HepG2 (cell line): ENCODE data around the gene PRKCD. TPM values are rescaled to one million over a fixed set of nuclear protein-coding genes. Genes with fewer than 3 reads are reported as not detected.

Experiments used
- AGO2 ChIP-seq: fragments of 200-400 bp; formaldehyde crosslinking; optimal IDR thresholded peaks from 2 replicates; pipeline ENCODE3; 2017; ENCODE audit warnings: mild to moderate bottlenecking, low read depth, low read length, moderate library complexity
- ATM ChIP-seq: fragments of 450-650 bp; IDR thresholded peaks from 2 replicates; pipeline ENCODE4 v1.7.1; 2017; ENCODE audit warnings: mild to moderate bottlenecking, borderline replicate concordance
- BATF2 ChIP-seq: sonication (generic); formaldehyde crosslinking; IDR thresholded peaks from 2 replicates; pipeline ENCODE4 v1.8.0; 2022; ENCODE audit warnings: mild to moderate bottlenecking, missing genetic modification reagents, moderate library complexity
- CBX5 ChIP-seq: sonication (generic); formaldehyde crosslinking; IDR thresholded peaks from 2 replicates; pipeline ENCODE4 v1.4.0; 2020; ENCODE audit warnings: missing genetic modification reagents, borderline replicate concordance
- CEBPG ChIP-seq: IDR thresholded peaks from 2 replicates; pipeline ENCODE4 v1.6.1; 2016
- GABPB1 ChIP-seq: IDR thresholded peaks from 2 replicates; pipeline ENCODE4 v1.6.1; 2016; ENCODE audit warnings: mild to moderate bottlenecking, missing genetic modification reagents, moderate library complexity, missing compliant biosample characterization
- HCFC1 ChIP-seq: fragments of 150-350 bp; IDR thresholded peaks from 2 replicates; pipeline ENCODE4 v1.6.1; 2014; ENCODE audit warnings: low read depth, low read length
- ISL2 ChIP-seq: sonication (generic); formaldehyde crosslinking; IDR thresholded peaks from 2 replicates; pipeline ENCODE4 v1.5.0; 2020; ENCODE audit warnings: missing genetic modification reagents
- MATR3 ChIP-seq: sonication (generic); formaldehyde crosslinking; IDR thresholded peaks from 2 replicates; pipeline ENCODE4 v1.4.0; 2020; ENCODE audit warnings: missing genetic modification reagents
- RXRB ChIP-seq: IDR thresholded peaks from 2 replicates; pipeline ENCODE4 v1.6.1; 2016; ENCODE audit warnings: borderline replicate concordance, missing genetic modification reagents, missing compliant biosample characterization
- STAG1 ChIP-seq: sonication (generic); formaldehyde crosslinking; IDR thresholded peaks from 2 replicates; pipeline ENCODE4 v1.4.0; 2020; ENCODE audit warnings: missing genetic modification reagents
- ZBTB1 ChIP-seq: sonication (generic); formaldehyde crosslinking; IDR thresholded peaks from 2 replicates; pipeline ENCODE4 v1.4.0; 2020; ENCODE audit warnings: missing genetic modification reagents, borderline replicate concordance
- ZMYM4 ChIP-seq: sonication (generic); formaldehyde crosslinking; IDR thresholded peaks from 2 replicates; pipeline ENCODE4 v1.8.1; 2023; ENCODE audit warnings: mild to moderate bottlenecking, missing genetic modification reagents
- ZNF142 ChIP-seq: sonication (generic); formaldehyde crosslinking; IDR thresholded peaks from 2 replicates; pipeline ENCODE4 v1.4.0; 2020; ENCODE audit warnings: missing genetic modification reagents
- ZNF354B ChIP-seq: sonication (generic); formaldehyde crosslinking; IDR thresholded peaks from 2 replicates; pipeline ENCODE4 v1.8.0; 2022; ENCODE audit warnings: mild to moderate bottlenecking, missing genetic modification reagents
- ZNF780A ChIP-seq: sonication (generic); formaldehyde crosslinking; IDR thresholded peaks from 2 replicates; pipeline ENCODE4 v1.8.0; 2022; ENCODE audit warnings: mild to moderate bottlenecking, missing genetic modification reagents, moderate library complexity
- ZNF800 ChIP-seq: sonication (generic); formaldehyde crosslinking; IDR thresholded peaks from 2 replicates; pipeline ENCODE4 v1.4.0; 2020; ENCODE audit warnings: missing genetic modification reagents
- ZNF879 ChIP-seq: sonication (generic); formaldehyde crosslinking; IDR thresholded peaks from 2 replicates; pipeline ENCODE4 v1.8.1; 2023; ENCODE audit warnings: missing genetic modification reagents
- polyA plus RNA-seq, 8 experiments: library from polyadenylated mRNA; depleted of rRNA in 3 of 8; stranded (reverse) in 7 of 8; unstranded in 1 of 8; fragments of >200 nt; fragmentation: Illumina TruSeq in 4 of 8; extraction: Trizol in 4 of 8; gene quantifications; 2 replicates each; pipeline versions ENCODE4 v1.2.1 to v1.2.3, GENCODE V29; 2011 to 2016; ENCODE audit warnings: low read depth in 4 of 8, missing spikeins in 1 of 8, mixed read lengths in 1 of 8; ENCODE audit not compliant: insufficient read depth in 1 of 8
- total RNA-seq, 5 experiments: library from RNA; depleted of rRNA; stranded (reverse); fragments of >200 nt; fragmentation: Illumina TruSeq; extraction: Trizol; gene quantifications; 2 replicates each; pipeline ENCODE4 v1.2.3, GENCODE V29; 2016; ENCODE audit warnings: low read depth in 1 of 5
- TF ChIP-seq, protein P1 (sequence below): fragments of 450-650 bp; IDR thresholded peaks from 2 replicates; pipeline ENCODE4 v1.6.1; 2017; ENCODE audit warnings: mild to moderate bottlenecking

The PRKCD gene
- total and polyA plus RNA-seq, 2 of the 13 experiments (the other 11 are each of a cell fraction or from before 2014, with no cell fraction given): 1.6 to 40.7 TPM

GRCh38 chr3:53222183-53222901 is 61.3 kb downstream of the PRKCD start (continued):
- TF ChIP-seq ZNF800 (CRISPR knock-in tag): no peak
- TF ChIP-seq GABPB1: peak; percentile 25; the same call in 1 of the 2 replicates
- no peak for TF ChIP-seq HCFC1
- TF ChIP-seq, protein P1, sequence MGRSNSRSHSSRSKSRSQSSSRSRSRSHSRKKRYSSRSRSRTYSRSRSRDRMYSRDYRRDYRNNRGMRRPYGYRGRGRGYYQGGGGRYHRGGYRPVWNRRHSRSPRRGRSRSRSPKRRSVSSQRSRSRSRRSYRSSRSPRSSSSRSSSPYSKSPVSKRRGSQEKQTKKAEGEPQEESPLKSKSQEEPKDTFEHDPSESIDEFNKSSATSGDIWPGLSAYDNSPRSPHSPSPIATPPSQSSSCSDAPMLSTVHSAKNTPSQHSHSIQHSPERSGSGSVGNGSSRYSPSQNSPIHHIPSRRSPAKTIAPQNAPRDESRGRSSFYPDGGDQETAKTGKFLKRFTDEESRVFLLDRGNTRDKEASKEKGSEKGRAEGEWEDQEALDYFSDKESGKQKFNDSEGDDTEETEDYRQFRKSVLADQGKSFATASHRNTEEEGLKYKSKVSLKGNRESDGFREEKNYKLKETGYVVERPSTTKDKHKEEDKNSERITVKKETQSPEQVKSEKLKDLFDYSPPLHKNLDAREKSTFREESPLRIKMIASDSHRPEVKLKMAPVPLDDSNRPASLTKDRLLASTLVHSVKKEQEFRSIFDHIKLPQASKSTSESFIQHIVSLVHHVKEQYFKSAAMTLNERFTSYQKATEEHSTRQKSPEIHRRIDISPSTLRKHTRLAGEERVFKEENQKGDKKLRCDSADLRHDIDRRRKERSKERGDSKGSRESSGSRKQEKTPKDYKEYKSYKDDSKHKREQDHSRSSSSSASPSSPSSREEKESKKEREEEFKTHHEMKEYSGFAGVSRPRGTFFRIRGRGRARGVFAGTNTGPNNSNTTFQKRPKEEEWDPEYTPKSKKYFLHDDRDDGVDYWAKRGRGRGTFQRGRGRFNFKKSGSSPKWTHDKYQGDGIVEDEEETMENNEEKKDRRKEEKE: no peak
- TF ChIP-seq ZBTB1 (CRISPR knock-in tag): no peak
- TF ChIP-seq ZNF879 (CRISPR knock-in tag): no peak
- TF ChIP-seq BATF2 (CRISPR knock-in tag): no peak
- TF ChIP-seq CEBPG (CRISPR knock-in tag): 0 out of 2 replicates have a peak, but pooled peaks have one; percentile 5
- TF ChIP-seq CBX5 (CRISPR knock-in tag): no peak; the same call in 1 of the 2 replicates
- TF ChIP-seq ISL2 (CRISPR knock-in tag): no peak
- no peak for TF ChIP-seq MATR3 (CRISPR knock-in tag)
- peak; percentile 32; the same call in 1 of the 2 replicates for TF ChIP-seq RXRB (CRISPR knock-in tag)
- TF ChIP-seq ZNF780A: no peak
- no peak for TF ChIP-seq ZNF354B (CRISPR knock-in tag)
- TF ChIP-seq ZMYM4 (CRISPR knock-in tag): no peak
- TF ChIP-seq AGO2: peak; percentile 77
- no peak for TF ChIP-seq ZNF142
- TF ChIP-seq ATM: no peak
- 0 out of 2 replicates have a peak, but pooled peaks have one; percentile 14 for TF ChIP-seq STAG1 (CRISPR knock-in tag)
